HG03442 (cell line): ENCODE results near the gene ZNF232.
"Not testable (repeated sequence)": the region's sequence is repeated elsewhere in the genome, so short reads cannot be mapped to it uniquely, and the experiment has no call there.

Source experiments
- ATAC-seq: cut with Tn5 transposase; IDR thresholded peaks from one replicate; pipeline ENCODE4 v1.9.1; 2021; ENCODE audit warnings: mild to moderate bottlenecking, moderate library complexity; ENCODE audit not compliant: unreplicated experiment

Gene ZNF232

GRCh38 chr17:5130261-5130660, 18.6 kb upstream of the ZNF232 start:
- ATAC-seq, result not testable (repeated sequence)

- not testable (repeated sequence) for ATAC-seq
Observed at GRCh38 chr17:5129770-5130169, 18.1 kb upstream of the ZNF232 start.

GRCh38 chr17:5128905-5129535, 17.3 kb upstream of the ZNF232 start:
- no peak for ATAC-seq

GRCh38 chr17:5128387-5128786, 16.7 kb upstream of the ZNF232 start:
- not testable (repeated sequence) for ATAC-seq

- ATAC-seq, result no peak
Observed at GRCh38 chr17:5127910-5128309, 16.2 kb upstream of the ZNF232 start.

GRCh38 chr17:5126719-5127488, 15.2 kb upstream of the ZNF232 start:
- no peak for ATAC-seq

GRCh38 chr17:5124896-5125295, 13.2 kb upstream of the ZNF232 start:
- ATAC-seq, result not testable (repeated sequence)

GRCh38 chr17:5124125-5124760, 12.6 kb upstream of the ZNF232 start:
- ATAC-seq, result not testable (repeated sequence)

- ATAC-seq, result no peak
Observed at GRCh38 chr17:5123343-5124124, 11.9 kb upstream of the ZNF232 start.

- ATAC-seq, result no peak
Observed at GRCh38 chr17:5122586-5123342, 11.1 kb upstream of the ZNF232 start.

GRCh38 chr17:5122056-5122455, 10.4 kb upstream of the ZNF232 start:
- not testable (repeated sequence) for ATAC-seq

GRCh38 chr17:5121186-5121841, 9.6 kb upstream of the ZNF232 start:
- no peak for ATAC-seq

GRCh38 chr17:5120436-5121185, 8.9 kb upstream of the ZNF232 start:
- not testable (repeated sequence) for ATAC-seq

- ATAC-seq, result no peak
Observed at GRCh38 chr17:5120036-5120435, 8.4 kb upstream of the ZNF232 start.

- ATAC-seq, result no peak
Observed at GRCh38 chr17:5118219-5118618, 6.5 kb upstream of the ZNF232 start.

GRCh38 chr17:5115673-5116651, 4.3 kb upstream of the ZNF232 start, which contains the start of gene USP6:
Gene USP6 (plus strand): TSS chr17:5116032. CDS start chr17:5130368, 14,336 bp downstream.
- ATAC-seq, result no peak

- ATAC-seq, result no peak
Observed at GRCh38 chr17:5110816-5111215, 862 bp downstream of the ZNF232 start.

GRCh38 chr17:5100832-5101231, 10.8 kb downstream of the ZNF232 start:
- ATAC-seq, result no peak
